ENCODE measurements around the gene ZNF691.
"Not testable (repeated sequence)": the region's sequence is repeated elsewhere in the genome, so short reads cannot be mapped to it uniquely, and the experiment has no call there.

The ZNF691 gene

DNA sequence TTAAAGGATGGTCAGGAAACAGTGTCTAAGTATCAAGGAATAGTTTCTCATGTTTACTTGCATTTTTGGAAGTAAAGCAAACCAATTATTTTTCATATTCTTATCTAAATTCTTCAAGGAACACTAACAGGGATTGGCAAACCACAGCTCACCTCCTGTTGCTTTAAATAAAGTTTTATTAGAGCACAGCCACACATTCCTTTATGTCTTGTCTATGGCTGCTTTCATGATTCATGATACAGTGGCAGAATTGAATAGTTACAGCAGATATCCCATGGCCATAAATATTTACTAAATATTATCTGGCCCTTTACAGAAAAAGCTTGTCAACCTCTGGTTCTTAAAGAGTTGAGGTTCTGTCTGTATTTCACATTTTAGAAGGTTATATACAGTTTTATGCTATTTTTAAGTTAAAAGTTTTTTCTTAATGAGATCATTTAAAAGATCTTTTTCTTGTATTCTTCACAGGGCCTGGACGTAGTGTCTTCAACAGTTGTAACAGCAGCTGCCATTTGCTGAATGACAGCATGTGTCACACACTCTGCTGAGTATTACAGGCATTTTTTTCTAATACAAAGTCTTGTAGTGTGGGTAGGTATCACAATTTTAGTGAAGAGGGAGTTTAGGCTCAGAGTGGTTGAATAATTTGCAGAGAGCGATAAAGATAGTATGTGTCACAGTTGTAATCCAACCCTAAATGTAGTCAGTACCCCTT, 2.6 kb downstream of the ZNF691 start:
- no peak for DNase-seq (ENCODE audit: insufficient read length, low spot score)
- no peak for FAIRE-seq
- TF ChIP-seq CTCF (IDR thresholded peaks at IDR 0.05; ENCODE audit: insufficient read depth, missing control alignments), result no peak

- no peak for TF ChIP-seq CTCF (IDR thresholded peaks at IDR 0.05; ENCODE audit: insufficient read depth, missing control alignments)
- DNase-seq (ENCODE audit: insufficient read length, low spot score), result no peak
- FAIRE-seq, result no peak
These were observed 3.5 kb downstream of the ZNF691 start for GRCh38 chr1:42849944-42850343.

DNA sequence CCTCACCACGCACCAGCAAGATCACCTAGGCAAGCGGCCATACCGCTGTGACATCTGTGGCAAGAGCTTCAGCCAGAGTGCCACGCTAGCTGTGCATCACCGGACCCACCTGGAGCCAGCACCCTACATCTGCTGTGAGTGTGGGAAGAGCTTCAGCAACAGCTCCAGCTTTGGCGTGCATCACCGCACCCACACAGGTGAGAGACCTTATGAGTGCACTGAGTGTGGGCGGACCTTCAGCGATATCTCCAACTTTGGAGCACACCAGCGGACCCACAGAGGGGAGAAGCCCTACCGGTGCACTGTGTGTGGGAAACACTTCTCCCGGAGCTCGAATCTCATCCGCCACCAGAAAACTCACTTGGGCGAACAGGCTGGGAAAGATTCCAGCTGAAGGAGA, 5.0 kb downstream of the ZNF691 start:
- FAIRE-seq, result no peak
- DNase-seq (ENCODE audit: insufficient read length, low spot score), result no peak
- no peak for TF ChIP-seq CTCF (IDR thresholded peaks at IDR 0.05; ENCODE audit: insufficient read depth, missing control alignments)

- no peak for FAIRE-seq
- no peak for DNase-seq (ENCODE audit: insufficient read length, low spot score)
- no peak for TF ChIP-seq CTCF (IDR thresholded peaks at IDR 0.05; ENCODE audit: insufficient read depth, missing control alignments)
These were observed 5.7 kb downstream of the ZNF691 start for GRCh38 chr1:42851960-42852607.

GRCh38 chr1:42852608-42852980, 6.2 kb downstream of the ZNF691 start:
- FAIRE-seq (no peak), DNase-seq (ENCODE audit: insufficient read length, low spot score) (no peak)
- no peak for TF ChIP-seq CTCF (IDR thresholded peaks at IDR 0.05; ENCODE audit: insufficient read depth, missing control alignments)

DNA sequence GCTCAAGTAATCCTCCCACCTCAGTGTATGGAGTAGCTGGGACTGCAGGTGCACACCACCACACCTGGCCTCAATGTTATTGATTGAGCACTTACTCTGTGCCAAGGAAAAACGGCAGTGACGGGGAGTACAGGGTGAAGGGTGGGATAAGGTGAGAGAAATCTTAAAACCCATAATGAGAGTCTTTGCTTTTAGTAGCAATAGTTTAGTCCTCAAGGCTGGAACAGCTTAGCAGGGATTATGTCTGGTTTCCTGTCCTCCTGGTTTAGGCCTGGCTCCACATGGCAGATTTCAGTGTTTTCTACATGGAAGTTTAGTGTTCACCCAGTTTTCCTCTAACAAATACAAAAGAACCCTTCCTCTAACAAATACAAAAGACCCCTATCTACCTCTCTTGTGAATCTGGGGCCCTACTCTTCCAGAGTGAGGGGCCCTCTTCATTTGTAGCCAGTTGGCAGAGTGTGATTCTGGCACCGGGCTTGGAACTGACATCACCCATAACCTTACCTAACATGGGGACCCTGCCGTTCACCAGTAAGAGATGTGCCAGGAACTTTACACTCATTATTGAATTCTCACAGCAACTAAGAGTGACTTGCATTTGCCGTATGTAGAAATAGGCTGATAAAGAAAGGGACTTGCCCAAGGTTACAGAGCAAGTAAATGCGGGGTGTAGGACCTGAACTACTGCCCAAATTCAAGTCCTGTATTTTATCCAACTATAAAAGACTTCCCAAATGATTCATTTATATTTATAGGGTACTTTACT, 6.9 kb downstream of the ZNF691 start:
- peak; percentile 57 for DNase-seq (ENCODE audit: insufficient read length, low spot score)
- FAIRE-seq, result no peak

GRCh38 chr1:42856554-42856953, 10.1 kb downstream of the ZNF691 start:
- not testable (repeated sequence) for DNase-seq (ENCODE audit: insufficient read length, low spot score); FAIRE-seq

More for the DNA sequence above, 6.9 kb downstream of the ZNF691 start:
- no peak for TF ChIP-seq CTCF (IDR thresholded peaks at IDR 0.05; ENCODE audit: insufficient read depth, missing control alignments)

DNA sequence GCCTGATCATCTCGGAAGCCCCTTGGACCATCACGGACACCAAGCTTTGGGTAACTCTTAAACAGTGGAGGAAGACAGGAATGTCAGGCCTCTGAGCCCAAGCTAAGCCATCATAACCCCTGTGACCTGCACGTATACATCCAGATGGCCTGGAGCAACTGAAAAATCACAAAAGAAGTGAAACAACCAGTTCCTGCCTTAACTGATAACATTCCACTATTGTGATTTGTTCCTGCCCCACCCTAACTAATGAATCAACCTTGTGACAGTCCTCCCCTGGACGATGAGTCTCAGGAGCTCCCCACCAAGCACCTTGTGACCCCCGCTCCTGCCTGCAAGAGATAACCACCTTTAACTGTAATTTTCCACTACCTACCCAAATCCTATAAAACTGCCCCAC, 13.0 kb downstream of the ZNF691 start:
- FAIRE-seq; DNase-seq (ENCODE audit: insufficient read length, low spot score): not testable (repeated sequence)

Measured in D721Med (cell line).